SK-N-MC (cell line): ENCODE data around the gene AVP.

Experiments
- EZH2 ChIP-seq: fragments of 200-600 bp; sonication (generic); IDR thresholded peaks from one replicate; pipeline ENCODE4 v1.6.1; 2017; ENCODE audit warnings: antibody characterized with exemption
- POLR2AphosphoS5 ChIP-seq: IDR thresholded peaks from 2 replicates; pipeline ENCODE4 v1.6.1; 2012; ENCODE audit warnings: mild to moderate bottlenecking, low read depth, low read length, borderline replicate concordance

DNA sequence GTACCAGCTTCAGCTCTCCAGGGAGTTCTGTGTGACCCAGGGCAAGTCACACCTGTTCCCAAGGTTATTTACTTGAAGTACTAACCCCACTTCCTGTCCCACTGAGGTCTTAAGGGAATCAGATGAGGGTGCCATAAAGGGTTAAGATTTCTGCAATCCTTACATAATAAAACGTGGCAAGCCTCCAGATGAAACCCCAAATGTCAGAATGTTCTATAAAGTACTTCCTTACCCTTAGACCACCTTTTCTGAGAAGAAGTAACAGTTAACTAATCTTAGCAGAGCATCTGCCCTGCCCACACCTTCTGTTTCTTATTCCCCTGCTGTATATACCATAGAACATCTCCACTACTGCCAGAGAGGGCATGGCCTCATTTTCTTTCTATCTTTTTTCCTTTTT is 6.0 kb upstream of the AVP start:
- no peak for TF ChIP-seq POLR2AphosphoS5
- TF ChIP-seq EZH2: no peak
